ENCODE measurements around the gene SMYD3. TPM values are rescaled to one million over a fixed set of nuclear protein-coding genes. Genes with fewer than 3 reads are reported as not detected.

The SMYD3 gene
- total RNA-seq, 6 experiments from 2014 or later = 6.3 to 10.0 (median 6.6) TPM

DNA sequence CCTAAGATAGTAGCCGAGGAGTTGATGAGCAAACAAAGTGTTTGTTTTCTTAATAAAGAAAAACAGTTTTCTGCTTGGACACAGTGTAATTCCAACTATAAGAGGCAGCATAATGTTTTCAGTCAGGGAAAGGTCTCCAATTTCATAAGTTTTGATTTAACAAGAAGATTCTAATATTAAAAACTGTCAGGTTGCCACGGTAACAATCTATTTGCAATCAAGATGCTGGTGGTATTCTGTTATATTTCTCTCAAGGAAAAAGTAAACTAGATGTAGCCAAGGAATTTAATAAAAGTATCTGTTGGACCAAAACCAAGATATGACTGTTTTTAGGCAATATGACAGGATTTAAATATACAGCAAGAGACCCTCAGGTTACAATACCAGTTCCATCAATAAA lies 211.7 kb downstream of the SMYD3 start:
- DNase-seq = no peak
- Histone ChIP-seq H3K27me3 (no peaks in the 10 kb centered on the region), H3K27ac (no peak overlapping the region), H3K4me1 (peaks cover 0 to 5% (median 0%) of the 10 kb centered on the region in 4 donors), H3K36me3 (no peaks in the 10 kb centered on the region), H3K4me3 (no peak overlapping the region), H3K9me3 (no peaks in the 10 kb centered on the region)
- TF ChIP-seq CTCF (IDR thresholded peaks at IDR 0.05) (no peak), POLR2A (IDR thresholded peaks at IDR 0.05) (no peak)
- ATAC-seq = no peak
- intact Hi-C loops (cut with DNase I) = no loop called here
- 97% methylated on average over 2 of the region's 2 CpGs for WGBS (ENCODE audit: insufficient coverage, low coverage, low lambda C conversion rate, missing lambda C conversion rate)

GRCh38 chr1:246294263-246294662 lies 212.8 kb downstream of the SMYD3 start:
- intact Hi-C loops (cut with DNase I) = no loop called here
- ATAC-seq (no peak), DNase-seq (no peak)
- H3K27ac ChIP-seq = no peak overlapping the region
- no peaks in the 10 kb centered on the region for H3K36me3 ChIP-seq
- 100% methylated on average over 2 of the region's 2 CpGs for WGBS (ENCODE audit: insufficient coverage, low coverage, low lambda C conversion rate, missing lambda C conversion rate)
- no peaks in the 10 kb centered on the region for H3K27me3 ChIP-seq
- no peak overlapping the region for H3K4me3 ChIP-seq
- no peaks in the 10 kb centered on the region for H3K4me1 ChIP-seq
- H3K9me3 ChIP-seq = no peaks in the 10 kb centered on the region
- TF ChIP-seq CTCF (IDR thresholded peaks at IDR 0.05) (no peak), POLR2A (IDR thresholded peaks at IDR 0.05) (no peak)

DNA sequence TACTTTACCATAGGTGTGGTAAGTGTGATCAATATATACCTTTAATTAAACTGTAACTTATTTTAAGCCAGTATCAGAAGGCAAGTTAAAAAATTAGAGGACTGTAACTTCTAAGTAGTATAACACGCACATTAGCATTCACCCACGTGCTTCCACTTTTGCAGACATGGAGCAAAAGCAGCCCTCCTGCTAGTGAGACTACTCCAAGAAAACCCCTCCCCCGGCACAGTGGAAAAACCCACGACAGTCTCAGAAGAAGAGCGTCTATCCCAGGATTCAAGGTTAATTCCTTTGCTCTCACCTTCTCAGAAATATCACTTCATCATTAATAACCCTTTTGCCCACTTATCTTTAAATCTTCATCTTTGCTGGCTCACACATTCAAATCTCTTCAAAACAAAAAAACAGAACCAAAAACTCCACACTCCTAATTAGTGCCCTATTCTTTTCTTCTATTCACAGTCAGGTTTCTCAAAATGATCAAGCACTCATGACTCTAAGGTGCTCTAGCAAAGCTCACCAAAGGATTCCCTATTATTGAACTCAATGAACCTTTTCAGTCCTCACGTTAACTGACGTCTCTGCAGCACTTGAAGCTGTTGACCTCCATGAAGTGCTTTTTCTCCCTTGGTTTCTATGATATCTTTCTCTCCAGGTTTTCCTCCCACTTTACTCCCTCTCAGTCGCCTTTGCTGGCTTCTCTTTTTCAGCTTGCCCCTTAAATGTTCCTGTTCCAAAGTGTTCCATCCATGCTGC lies 213.5 kb downstream of the SMYD3 start:
- no peaks in the 10 kb centered on the region for H3K27me3 ChIP-seq
- intact Hi-C loops (cut with DNase I) = no loop called here
- WGBS (ENCODE audit: insufficient coverage, low coverage, low lambda C conversion rate, missing lambda C conversion rate) = 90% methylated on average over 8 of the region's 8 CpGs
- no peaks in the 10 kb centered on the region for H3K36me3 ChIP-seq
- DNase-seq = no peak
- H3K4me1 ChIP-seq = no peaks in the 10 kb centered on the region
- H3K9me3 ChIP-seq = no peaks in the 10 kb centered on the region
- H3K27ac ChIP-seq = no peak overlapping the region
- H3K4me3 ChIP-seq = no peak overlapping the region
- TF ChIP-seq POLR2A (IDR thresholded peaks at IDR 0.05) = no peak
- TF ChIP-seq CTCF (IDR thresholded peaks at IDR 0.05) = no peak
- no peak for ATAC-seq

DNA sequence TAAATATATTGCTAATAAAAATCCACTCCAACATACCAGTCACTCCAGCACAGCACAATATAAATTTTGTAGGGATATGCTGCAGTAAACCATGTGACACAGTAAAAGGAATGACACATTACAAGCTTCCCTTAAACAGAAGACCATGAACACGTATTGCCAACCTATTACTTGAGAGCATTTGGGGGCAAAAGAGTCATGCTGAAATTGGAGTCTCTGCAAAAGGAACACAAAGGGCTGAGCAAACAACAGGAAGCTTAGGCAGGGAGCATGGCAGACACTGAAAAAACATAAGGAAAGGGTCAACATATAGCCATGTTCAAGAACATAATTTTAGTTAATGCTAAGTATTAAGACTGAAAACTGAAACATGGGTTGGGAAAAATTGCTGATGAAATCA lies 214.5 kb downstream of the SMYD3 start:
- DNase-seq (no peak), ATAC-seq (no peak)
- Histone ChIP-seq H3K27me3 (no peaks in the 10 kb centered on the region), H3K36me3 (no peaks in the 10 kb centered on the region), H3K9me3 (no peaks in the 10 kb centered on the region), H3K4me3 (no peak overlapping the region), H3K27ac (no peak overlapping the region), H3K4me1 (no peaks in the 10 kb centered on the region)
- intact Hi-C loops (cut with DNase I) = no loop called here
- 93% methylated on average over 1 of the region's 1 CpG for WGBS (ENCODE audit: insufficient coverage, low coverage, low lambda C conversion rate, missing lambda C conversion rate)
- TF ChIP-seq CTCF (IDR thresholded peaks at IDR 0.05) (no peak), POLR2A (IDR thresholded peaks at IDR 0.05) (no peak)
